GM21723 (cell line): ENCODE results near the gene ZNF287.

Source experiments
- ATAC-seq: cut with Tn5 transposase; IDR thresholded peaks from one replicate; pipeline ENCODE4 v1.9.1; 2021; ENCODE audit warnings: mild to moderate bottlenecking, moderate library complexity; ENCODE audit not compliant: unreplicated experiment

The ZNF287 gene

DNA sequence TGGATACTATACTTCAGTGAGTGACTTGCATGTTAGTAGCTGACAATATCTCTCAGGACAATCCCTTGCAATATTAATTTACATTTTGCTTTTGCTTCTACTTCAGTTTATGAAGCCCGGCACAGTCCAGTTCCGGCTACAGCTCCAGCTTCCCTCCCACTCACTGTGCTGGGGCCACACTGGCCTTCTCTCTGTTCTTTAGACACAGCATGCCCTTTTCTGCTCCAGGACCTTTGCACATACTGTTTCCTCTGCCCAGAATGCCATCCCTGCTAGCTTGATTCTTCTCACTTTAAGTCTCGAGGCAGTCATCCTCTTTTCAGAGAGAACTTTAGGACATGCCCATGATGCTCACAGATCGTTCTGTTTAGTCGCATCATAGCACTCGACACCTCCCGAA lies 51.5 kb downstream of the ZNF287 start:
- ATAC-seq = no peak

DNA sequence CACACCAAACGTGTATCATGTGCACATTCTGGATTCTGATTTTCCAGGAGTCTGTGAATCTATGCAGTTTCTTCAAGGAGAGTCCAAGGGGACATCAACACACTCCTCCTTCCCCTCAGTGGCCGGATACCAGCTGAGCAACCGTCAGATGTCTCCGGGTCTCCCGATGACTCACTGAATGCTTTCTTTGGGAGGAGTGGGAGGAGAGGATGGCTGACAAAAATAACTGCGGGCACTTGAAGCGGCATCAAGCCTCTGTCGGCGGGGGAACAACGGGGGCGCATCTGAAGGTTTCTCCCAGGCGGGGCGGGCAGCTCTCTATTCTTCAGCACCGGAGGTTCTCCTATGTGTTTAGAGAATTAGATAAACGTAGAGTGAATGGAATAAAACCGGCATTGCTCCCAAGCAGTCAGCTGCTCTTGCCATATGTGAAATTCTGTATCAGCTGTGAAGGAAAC lies 52.4 kb downstream of the ZNF287 start:
- no peak for ATAC-seq

DNA sequence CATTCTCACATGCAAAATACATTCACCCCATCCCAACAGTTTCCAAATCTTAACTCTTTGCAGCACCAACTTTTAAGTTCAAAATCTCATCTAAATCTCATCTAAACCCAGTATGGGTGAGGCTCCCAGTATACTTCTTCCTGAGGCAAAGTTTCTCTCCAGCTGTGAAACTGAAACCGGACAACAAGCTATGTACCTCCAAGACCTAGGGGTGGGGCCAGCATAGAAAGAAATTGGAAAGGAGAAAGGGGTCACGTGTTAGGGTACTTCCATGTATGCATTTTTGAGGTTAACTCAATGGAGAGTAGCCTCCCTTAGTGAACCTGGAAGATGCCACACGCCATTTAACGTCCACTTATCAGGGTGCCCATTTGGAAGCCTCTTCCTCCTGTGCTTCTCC lies 53.1 kb downstream of the ZNF287 start:
- ATAC-seq = no peak

DNA sequence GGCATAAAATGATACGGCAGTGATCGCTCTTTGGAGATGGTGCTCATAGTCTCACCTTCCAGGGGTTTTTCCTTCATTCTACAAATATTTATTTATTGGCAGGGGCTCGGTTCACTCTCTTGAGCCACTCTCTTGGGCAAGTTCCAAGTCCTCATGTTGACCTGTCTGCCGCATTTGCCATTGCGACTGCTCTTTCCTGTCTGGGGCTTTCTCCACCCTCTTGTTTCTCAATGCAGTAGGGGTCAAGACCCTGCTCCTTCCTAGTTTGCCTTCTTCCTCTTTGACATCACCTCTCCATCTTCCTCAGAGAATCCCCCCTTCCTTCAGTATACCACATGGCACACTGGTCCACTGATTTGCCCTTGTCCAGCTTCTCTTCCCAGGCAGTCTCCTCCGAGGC lies 55.1 kb downstream of the ZNF287 start:
- no peak for ATAC-seq

DNA sequence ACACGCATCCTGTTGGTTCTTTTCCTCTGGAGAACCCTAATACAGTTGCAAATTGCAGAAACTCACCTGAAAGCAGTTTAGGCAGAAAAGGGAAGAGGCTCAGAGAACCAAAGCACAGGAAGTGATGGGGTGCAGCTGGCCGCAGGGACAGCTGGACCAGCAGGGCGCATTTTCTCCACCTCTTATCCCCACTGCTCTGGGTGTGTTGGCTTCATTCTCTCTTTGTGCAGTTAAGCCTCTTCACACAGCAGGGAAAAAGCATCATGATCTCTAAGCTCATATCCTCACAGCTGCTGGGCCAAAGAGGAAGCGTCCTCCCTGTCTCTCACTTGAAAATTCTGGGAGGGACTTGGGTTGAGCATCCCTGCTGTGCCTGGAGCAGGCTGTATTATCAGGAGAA lies 57.0 kb downstream of the ZNF287 start:
- no peak for ATAC-seq

DNA sequence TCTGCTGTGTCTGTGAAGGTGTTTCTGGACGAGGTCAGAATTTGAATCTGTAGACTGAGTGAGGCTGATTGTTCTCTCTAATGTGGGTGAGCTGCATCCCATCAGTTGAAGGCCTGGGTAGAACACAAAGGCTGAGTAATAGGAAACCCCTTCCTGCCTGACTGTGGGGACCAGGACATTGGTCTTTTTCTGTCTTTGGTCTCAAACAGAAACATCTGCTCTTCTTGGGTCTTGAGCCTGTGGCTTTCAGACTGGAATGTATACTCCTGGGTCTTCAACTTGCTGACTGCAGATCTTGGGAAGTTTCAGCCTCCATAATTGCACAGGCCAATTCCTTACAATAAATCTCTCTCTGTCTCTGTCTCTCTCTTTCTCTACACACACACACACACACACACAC lies 57.4 kb downstream of the ZNF287 start:
- no peak for ATAC-seq

DNA sequence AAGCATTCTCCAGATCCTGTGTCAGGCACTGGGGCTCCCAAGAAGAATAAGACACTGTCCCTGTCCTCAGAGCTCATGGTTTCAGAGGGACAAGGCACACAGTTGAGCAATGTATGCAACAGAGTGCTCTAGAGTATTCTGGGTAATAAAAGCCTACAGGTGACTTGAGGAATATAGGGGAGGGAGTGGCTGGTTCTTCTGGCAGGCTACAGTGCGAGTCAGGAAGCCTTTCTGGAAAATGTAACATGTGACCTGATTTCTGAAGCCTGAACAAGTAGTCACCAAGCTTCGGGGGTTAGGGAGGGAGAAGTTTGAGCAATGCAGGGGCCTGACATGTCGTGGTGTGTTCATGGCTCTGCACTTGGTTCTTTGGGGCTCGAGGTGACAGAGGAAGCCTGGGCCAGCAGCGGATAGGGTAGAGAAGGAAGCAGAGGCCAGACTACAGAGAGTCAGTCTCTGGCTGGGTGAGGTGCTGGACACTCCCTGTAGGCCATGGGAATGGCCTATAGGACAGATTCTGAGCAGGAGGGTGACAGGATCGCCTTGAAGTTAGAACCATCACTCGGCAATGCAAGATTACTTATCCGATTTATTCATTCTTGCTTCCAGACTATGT lies 61.0 kb downstream of the ZNF287 start:
- ATAC-seq = no peak

DNA sequence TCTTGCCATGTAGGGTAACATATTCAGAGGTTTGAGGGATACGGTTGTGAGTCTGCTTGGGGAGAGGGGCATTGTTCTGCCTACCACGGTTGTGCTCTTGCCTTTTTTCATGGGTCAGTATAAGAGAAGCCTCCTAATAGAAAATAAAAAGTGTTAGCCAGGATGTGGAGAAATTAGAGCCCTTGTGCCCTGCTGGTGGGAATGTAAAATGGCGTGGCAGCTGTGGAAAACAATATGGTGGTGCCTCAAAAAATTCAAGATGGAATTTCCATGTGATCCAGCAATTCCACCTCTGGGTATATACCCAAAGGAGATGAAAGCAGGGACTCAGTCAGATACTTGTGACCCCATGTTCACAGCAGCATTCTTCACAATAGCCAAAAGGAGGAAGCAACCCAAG lies 62.8 kb downstream of the ZNF287 start:
- no peak for ATAC-seq

DNA sequence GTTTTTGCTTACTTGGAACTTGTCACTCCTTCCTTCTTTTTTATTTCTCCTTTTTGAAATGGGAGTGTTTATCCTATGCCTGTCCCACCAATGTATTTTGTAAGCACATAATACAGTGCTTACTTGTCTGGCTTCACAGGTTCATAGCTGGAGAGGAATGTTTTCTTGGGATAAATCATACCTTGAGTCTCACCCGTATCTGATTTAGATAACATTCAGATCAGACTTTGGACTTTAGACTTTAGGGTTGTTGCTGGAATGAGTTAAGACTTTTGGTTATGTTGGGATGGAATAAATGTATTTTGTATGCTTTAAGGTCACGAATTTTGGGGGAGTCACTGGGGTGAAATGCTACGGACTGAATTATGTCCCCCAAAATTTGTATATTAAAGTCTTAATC lies 64.0 kb downstream of the ZNF287 start:
- ATAC-seq = no peak
